Dermis blood vessel endothelial cell (primary cell): ENCODE results near the gene NOD2. TPM values are rescaled to one million over a fixed set of nuclear protein-coding genes. Genes with fewer than 3 reads are reported as not detected.
A peak's percentile ranks its signal among the peaks of the same experiment; 100 is the strongest.

Source experiments
- DNase-seq: peaks from one replicate; pipeline ENCODE4 v3.0.0; 2010
- total RNA-seq: library from RNA; depleted of rRNA; stranded (reverse); fragments of >200 nt; gene quantifications from 2 replicates; pipeline ENCODE4 v1.2.3, GENCODE V29; 2014

NOD2 gene
- total RNA-seq, result 0.51 and 1.6 TPM in 2 replicates

DNA sequence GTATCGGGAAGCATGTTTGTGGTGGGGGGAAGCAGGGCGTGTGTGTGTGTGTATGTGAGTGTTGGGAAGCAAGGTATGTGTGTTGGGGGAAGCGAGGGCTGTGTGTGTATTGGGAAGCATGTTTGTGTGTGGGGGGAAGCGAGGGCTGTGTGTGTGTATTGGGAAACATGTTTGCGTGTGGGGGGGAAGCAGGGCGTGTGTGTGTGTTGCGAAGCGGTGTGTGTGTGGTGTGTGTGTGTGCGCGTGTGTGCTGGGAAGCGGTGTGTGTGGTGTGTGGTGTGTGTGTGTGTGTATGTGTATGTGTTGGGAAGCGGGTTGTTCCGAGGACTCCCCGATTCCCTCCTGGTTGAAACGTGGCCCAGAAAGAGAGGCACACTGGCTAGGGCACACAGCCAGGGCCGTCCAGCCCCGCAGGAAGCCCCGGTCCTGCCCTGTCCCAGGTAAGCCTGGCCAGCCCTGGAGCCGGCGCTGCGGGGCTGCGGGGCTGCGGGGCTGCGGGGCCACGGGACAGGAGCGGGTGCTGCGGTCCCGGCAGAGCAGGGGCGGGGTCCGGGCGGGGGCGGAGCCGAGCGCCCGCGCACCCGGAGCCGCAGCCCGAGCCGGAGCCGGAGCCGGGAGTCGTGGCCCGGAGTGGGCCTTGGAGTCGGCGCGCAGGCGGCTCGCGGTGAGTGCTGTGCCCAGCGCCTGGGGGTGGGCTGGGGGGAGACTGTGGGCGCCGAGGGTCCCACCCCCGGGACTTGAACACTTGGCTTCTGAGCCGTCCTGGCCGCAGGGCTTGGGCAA, at the start of gene NOD2:
Gene NOD2 (plus strand): TSS at position 608 of the 783 bp plus-strand sequence. CDS start 5,890 bp downstream, outside the sequence.
- peak; percentile 23 for DNase-seq

DNA sequence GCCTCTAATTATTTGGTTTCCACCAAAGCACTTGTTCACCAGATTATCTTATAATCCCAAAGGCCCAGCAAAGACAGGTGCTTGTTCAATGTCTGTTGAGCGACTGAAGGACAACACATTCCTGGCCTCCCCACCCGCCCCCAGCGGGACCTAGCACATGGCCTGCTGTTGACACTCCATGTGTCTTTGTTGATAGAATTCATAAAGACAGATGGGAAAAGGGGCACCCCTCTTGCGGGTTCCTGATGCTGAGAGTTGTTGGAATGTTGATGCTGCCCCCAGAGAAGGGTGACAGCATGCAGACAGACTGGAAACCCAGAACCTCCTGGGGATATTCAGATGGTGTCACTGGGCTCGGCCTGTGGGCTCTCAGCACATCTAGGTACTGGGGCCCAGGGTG, 49.2 kb upstream of the NOD2 start:
- DNase-seq, result no peak

- DNase-seq, result peak; percentile 19
Measured at GRCh38 chr16:50644729-50645128, 48.7 kb upstream of the NOD2 start.

- no peak for DNase-seq
Measured at GRCh38 chr16:50645563-50646220, 47.7 kb upstream of the NOD2 start.

GRCh38 chr16:50646345-50646744, 47.1 kb upstream of the NOD2 start:
- DNase-seq, result no peak

DNA sequence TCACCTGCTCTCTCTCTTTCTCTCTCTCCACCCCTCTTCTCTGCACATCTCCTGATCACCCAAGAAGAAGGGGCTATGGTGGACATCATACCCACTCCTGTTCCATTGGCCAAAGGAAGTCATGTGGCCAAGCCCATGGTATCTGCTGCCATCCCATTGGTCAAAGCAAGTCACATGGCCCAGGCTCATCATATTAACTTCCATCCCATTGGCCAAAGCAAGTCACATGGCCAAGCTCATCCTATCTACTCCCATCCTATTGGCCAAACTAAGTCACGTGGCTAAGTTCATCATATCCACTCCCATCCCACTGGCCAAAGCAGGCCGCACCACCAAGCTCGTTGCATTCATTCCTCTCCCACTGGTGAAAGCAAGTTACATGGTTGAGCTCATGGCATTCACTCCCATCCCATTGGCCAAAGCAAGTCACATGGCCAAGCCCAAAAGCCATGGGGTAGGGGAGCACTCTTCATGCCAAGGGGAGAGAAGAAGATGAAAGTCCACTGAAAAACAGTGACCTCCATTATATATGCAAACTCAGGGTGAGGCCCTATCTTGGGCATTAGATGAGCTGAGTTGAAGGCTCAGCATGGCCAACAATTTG, 41.5 kb upstream of the NOD2 start:
- no peak for DNase-seq

DNA sequence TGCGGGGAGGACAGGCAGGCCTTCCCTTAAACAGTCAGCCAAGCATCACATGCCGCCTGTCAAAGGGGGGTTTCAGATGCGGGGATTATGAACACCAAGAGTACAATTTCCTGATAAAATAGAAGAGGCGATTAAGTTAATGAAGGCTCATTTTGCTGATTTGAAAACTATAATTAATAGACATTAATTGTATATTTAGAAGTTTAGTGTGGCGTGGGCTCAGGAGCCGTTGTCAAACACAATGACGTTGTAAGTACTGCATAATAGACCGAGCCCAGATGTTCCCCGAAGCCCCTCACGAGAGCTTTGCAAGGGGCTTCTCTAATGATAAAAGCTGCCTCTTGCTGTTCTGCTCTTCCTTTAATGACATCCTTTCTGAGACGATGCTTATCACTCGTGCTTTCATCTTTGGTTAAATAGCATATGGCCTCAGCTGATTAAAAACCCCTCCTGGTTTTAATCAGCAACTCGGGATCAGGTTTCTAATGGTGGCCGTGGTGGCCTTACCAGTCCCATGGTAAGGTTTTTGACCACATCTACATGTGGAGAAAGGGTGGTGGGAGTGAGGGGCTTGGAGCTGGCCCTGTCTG, 40.5 kb upstream of the NOD2 start:
- DNase-seq, result no peak

- DNase-seq, result no peak
Measured at GRCh38 chr16:50653633-50654519, 39.5 kb upstream of the NOD2 start.

DNA sequence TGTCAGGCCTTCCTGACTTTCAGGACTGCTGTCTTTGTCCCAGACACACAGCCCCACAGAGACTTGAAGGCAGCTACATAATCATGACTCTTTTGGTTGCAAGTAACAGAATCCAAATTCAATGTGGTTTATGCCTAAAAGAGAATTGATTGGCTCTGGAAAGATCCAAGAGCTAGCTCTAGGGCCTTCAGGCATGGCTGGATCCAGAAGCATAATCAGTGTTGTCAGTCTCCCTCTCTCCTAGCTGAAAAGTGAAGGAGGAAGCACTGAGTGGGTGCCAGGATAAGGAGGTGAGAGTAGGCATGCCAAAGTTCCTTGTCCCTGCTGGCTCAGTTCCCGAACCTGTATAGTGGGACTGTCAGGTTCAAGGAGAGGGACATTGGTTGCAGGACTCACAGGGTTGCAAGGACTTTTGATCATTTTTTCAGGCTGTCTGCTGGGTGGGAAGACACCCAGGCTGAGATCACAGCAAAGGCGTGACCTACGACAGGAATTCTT, 37.8 kb upstream of the NOD2 start:
- DNase-seq, result no peak

GRCh38 chr16:50657241-50657640, 36.2 kb upstream of the NOD2 start:
- DNase-seq, result no peak

DNA sequence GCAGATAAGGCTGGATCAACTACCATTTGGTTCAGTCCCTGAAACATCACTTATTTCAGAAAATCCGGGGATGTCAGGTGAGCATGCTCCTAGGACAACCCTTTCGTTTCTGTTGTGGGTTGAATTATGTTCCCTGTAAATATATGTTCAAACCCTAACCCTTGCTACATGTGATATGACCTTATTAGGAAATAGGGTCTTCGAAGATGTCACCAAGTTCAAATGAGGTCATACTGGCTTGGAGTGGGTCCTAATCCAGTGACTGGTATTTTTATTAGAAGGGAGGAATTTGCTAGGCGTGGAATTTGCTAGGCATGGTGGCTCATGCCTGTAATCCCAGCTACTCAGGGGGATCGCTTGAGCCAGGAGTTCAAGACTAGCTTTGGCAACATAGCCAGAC, 33.6 kb upstream of the NOD2 start:
- DNase-seq, result no peak

GRCh38 chr16:50662306-50662940, 31.0 kb upstream of the NOD2 start:
- no peak for DNase-seq

DNA sequence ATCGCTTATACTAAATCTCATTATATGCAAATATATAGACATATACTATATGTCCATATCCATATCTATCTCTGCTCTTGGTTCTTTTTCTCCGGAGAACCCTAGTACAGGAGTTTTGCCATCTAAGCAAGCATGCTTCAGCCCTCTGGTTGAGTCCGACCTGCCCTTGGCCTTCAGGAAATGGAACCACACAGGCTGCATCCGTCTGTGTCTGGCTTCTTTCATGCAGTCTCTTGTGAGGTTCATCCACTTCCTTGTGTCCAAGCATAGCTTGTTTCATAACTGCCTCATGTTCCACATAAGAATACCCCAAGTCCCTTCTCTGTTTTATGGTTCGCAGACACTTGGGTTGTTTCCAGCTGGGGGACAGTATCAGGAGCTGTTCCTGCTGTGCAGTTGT, 29.1 kb upstream of the NOD2 start:
- no peak for DNase-seq

GRCh38 chr16:50665128-50665878, 28.1 kb upstream of the NOD2 start:
- peak; percentile 83 for DNase-seq

GRCh38 chr16:50666658-50667496, 26.5 kb upstream of the NOD2 start:
- no peak for DNase-seq

DNA sequence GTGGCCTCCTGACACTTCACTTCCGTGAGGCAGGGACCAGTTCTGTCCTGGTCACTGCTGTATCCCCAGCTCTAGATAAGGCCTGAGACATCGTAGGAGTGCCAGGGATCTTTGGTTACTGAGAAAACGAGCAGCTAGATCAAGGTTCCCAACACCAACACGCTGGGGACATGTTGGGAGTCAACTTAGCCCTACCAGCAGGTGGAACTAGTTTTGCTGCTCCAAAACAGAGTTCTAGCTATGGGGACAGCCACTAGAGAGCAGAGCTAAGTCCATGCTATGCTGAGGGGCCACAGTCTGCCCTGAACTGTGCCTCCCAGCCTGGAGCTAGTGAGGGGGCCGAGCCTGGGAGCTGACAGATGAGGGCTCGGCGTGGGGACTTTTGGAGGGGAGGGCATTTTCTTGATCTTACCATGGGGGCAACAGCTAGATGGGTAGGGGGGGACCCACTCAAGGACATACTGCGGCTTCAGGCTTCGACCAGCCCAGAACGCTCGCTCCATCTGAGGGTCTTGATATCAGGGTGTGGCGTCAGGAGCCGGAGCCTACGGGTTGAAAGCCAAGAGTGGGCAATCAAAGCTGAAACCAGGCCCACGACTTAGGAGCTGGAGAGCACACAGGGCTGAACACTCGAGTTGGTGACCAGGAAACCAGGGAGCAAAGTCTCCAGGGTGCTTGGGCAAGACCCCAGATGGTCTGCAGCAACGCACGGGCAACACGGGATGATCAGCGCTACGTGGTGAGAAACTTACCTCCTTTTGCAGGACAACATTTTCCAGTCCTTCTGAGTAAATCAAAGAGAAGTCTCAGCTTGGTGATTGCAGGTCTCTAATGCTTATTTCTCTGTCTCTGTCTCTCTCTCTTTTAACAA, 25.7 kb upstream of the NOD2 start:
- DNase-seq, result no peak

DNA sequence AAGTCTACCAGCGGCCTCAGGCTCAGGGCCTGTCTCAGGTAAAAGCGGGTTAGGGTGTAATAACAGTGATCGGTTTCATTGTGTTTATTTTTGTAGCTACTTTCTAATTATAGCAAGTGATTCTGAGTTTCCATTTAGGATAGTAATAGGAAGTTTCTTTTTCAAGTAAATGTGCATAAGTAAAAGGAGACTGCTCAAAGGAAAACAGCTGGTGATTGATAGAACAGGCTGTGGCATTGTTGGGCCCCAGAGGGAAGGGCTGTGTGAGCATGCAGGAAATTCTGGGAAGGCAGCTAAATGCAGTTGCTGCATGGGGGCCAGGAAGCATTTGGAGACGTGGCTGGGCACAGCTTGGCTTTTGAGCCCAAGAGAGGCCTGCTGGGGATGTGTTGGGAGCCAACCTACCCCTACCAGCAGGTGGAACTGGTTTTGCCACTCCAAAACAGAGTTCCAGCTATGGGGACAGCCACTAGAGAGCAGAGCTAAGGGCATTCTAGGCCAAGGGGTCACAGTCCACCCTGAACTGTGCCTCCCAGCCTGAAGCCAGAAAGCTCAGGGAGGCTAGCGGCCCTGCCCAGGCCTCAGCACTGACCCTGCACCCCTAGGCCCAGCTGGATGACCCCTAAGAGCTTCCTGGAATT, 24.9 kb upstream of the NOD2 start:
- peak; percentile 46 for DNase-seq

DNA sequence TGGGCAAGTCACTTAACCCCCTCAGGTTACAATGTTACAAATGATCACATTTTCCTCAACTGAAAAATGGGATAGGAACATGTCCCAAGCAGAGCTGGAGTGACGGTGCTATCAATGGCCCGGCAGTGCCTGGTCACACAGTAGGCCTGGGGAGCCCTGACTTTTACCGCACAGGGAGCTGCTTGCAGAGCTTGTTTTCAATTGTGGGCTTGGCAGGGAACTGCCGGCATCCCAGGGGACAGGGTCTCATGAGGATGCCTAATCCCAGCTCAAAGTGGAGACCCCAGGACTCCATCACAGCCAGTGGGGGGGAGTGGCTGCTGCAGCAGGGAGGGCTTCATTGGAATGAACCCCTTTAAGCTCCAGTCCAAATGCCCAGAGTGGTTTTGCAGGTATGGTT, 23.7 kb upstream of the NOD2 start:
- DNase-seq, result no peak
